Uterus (tissue), 2 donors: ENCODE data around the gene PRDM13.

ENCODE experiments used
- POLR2A ChIP-seq, 2 donors: fragments of 450-650 bp; IDR thresholded peaks; one replicate each; pipeline ENCODE4 v1.6.1; 2016; ENCODE audit warnings: antibody characterized with exemption in 2 of 2, mild to moderate bottlenecking in 1 of 2, moderate library complexity in 1 of 2
- TF ChIP-seq, protein P1 (sequence below), 4 experiments: fragments of 200-600 bp in 2 of 4; fragments of 450-650 bp in 2 of 4; sonication (generic) in 2 of 4; IDR thresholded peaks; one replicate each; pipeline ENCODE4 v1.5.1; 2016 to 2019; ENCODE audit warnings: antibody characterized with exemption in 4 of 4, mild to moderate bottlenecking in 2 of 4, moderate library complexity in 1 of 4

DNA sequence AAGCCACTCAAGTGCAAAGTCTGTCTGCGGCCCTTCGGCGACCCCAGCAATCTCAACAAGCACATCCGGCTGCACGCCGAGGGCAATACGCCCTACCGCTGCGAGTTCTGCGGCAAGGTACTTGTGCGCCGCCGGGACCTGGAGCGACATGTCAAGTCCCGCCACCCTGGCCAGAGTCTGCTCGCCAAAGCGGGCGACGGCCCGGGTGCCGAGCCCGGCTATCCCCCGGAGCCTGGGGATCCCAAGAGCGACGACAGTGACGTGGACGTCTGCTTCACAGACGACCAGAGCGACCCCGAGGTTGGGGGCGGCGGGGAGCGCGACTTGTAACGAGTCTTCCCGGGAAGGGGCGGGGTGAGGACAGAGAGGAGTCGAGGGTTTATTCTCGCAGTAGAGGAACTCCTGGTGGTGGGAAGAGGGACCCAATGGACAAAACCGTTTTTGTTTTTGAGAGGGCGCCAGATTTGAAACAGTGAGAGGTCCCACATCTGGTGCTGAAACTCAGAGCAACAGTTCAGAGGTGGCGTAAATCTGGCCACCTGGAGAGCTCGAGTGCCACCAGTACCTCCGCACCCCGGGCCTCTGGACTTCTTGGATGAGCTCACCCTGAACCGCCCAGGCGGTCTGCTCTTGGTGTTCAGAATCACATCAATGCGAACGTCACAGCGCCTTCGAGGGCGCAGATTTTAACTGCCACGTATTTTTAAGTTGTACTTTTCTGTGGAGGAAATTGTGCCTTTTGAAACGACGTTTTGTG is 8.0 kb downstream of the PRDM13 start:
- TF ChIP-seq, protein P1, sequence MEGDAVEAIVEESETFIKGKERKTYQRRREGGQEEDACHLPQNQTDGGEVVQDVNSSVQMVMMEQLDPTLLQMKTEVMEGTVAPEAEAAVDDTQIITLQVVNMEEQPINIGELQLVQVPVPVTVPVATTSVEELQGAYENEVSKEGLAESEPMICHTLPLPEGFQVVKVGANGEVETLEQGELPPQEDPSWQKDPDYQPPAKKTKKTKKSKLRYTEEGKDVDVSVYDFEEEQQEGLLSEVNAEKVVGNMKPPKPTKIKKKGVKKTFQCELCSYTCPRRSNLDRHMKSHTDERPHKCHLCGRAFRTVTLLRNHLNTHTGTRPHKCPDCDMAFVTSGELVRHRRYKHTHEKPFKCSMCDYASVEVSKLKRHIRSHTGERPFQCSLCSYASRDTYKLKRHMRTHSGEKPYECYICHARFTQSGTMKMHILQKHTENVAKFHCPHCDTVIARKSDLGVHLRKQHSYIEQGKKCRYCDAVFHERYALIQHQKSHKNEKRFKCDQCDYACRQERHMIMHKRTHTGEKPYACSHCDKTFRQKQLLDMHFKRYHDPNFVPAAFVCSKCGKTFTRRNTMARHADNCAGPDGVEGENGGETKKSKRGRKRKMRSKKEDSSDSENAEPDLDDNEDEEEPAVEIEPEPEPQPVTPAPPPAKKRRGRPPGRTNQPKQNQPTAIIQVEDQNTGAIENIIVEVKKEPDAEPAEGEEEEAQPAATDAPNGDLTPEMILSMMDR (IDR thresholded peaks at IDR 0.05), result no peak
- TF ChIP-seq POLR2A (IDR thresholded peaks at IDR 0.05), result no peak
